Endothelial cell of umbilical vein (primary cell): ENCODE data around the gene CDK6. TPM values are rescaled to one million over a fixed set of nuclear protein-coding genes. Genes with fewer than 3 reads are reported as not detected.

Source experiments
- BruUV-seq: library from RNA; stranded (reverse); fragments of 400-500 nt; replicated peaks from 2 replicates; lab custom pipeline; 2021; lab: Mats Ljungman, UMichigan
- CTCF ChIA-PET: fragments of 300-600, 350-600 bp; sonication (Branson Sonifier 250); formaldehyde crosslinking; loops from one replicate; lab custom pipeline; 2021; ENCODE audit warnings: antibody characterized with exemption, inconsistent platforms; lab: Charles Lee
- POLR2A ChIA-PET: fragments of 300-600, 350-600 bp; sonication (Branson Sonifier 250); formaldehyde crosslinking; loops from one replicate; lab custom pipeline; 2021; ENCODE audit warnings: antibody characterized with exemption, inconsistent platforms; lab: Charles Lee
- DNase-seq: peaks from one replicate; pipeline ENCODE4 v3.0.0-alpha.2; 2011; ENCODE audit warnings: low read depth, low spot score
- FAIRE-seq: peaks from 2 replicates; lab custom pipeline; 2011; peaks lifted over from hg19 to GRCh38; lab: Jason Lieb, UNC
- H2AFZ ChIP-seq: 2 replicates; pipeline ENCODE4 v1.6.0; 2012; ENCODE audit warnings: low read depth, low read length, control low read depth, inconsistent platforms
- H3K27ac ChIP-seq: 2 replicates; pipeline ENCODE4 v1.5.1; 2011; ENCODE audit warnings: low read depth, mild to moderate bottlenecking, control low read depth, low read length, moderate library complexity; ENCODE audit not compliant: insufficient read depth
- H3K27me3 ChIP-seq, 2 experiments: 2 replicates each; pipeline versions ENCODE4 v1.6.0 to v1.6.1; 2011; ENCODE audit warnings: low read length in 2 of 2, mixed read lengths in 1 of 2; ENCODE audit not compliant: control insufficient read depth in 2 of 2, insufficient read depth in 2 of 2
- H3K36me3 ChIP-seq, 2 experiments: 2 replicates in 1 of 2; 3 replicates in 1 of 2; pipeline ENCODE4 v1.5.1; 2011; ENCODE audit warnings: low read length in 2 of 2, mild to moderate bottlenecking in 1 of 2, moderate library complexity in 1 of 2; ENCODE audit not compliant: control insufficient read depth in 2 of 2, insufficient read depth in 2 of 2; ENCODE audit errors: extremely low read depth in 1 of 2
- H3K4me1 ChIP-seq: 3 replicates; pipeline ENCODE4 v1.5.1; 2011; ENCODE audit warnings: mild to moderate bottlenecking, low read length; ENCODE audit not compliant: control insufficient read depth, insufficient read depth; ENCODE audit errors: extremely low read depth
- H3K4me2 ChIP-seq: 2 replicates; pipeline ENCODE4 v1.6.1; 2011; ENCODE audit warnings: low read length, control low read depth, mixed read lengths; ENCODE audit not compliant: insufficient read depth
- H3K4me3 ChIP-seq, 3 experiments: fragments of 200-600 bp in 1 of 3; sonication (generic), shearing (Covaris generic) in 1 of 3; replicated peaks in 1 of 3; 2 replicates each; pipeline ENCODE4 v1.5.1; 2011 to 2016; ENCODE audit warnings: control low read depth in 3 of 3, low read length in 3 of 3, mild to moderate bottlenecking in 2 of 3, inconsistent platforms in 1 of 3, low read depth in 1 of 3, moderate library complexity in 1 of 3; ENCODE audit not compliant: insufficient read depth in 1 of 3
- H3K79me2 ChIP-seq: 2 replicates; pipeline ENCODE4 v1.6.0; 2012; ENCODE audit warnings: low read length, inconsistent platforms; ENCODE audit not compliant: control insufficient read depth, insufficient read depth
- H3K9ac ChIP-seq: replicated peaks from 2 replicates; pipeline ENCODE3; 2011; ENCODE audit warnings: low read length, control low read depth; ENCODE audit not compliant: insufficient read depth; ENCODE audit errors: extremely low read depth
- H3K9me1 ChIP-seq: replicated peaks from 3 replicates; pipeline ENCODE4 v1.6.0; 2011; ENCODE audit warnings: mild to moderate bottlenecking, low read length; ENCODE audit not compliant: control insufficient read depth, insufficient read depth; ENCODE audit errors: extremely low read depth
- H3K9me3 ChIP-seq: replicated peaks from 2 replicates; pipeline ENCODE4 v1.5.1; 2012; ENCODE audit warnings: low read length, inconsistent platforms; ENCODE audit not compliant: control insufficient read depth, insufficient read depth
- H4K20me1 ChIP-seq: replicated peaks from 2 replicates; pipeline ENCODE3; 2011; ENCODE audit warnings: mild to moderate bottlenecking, low read length; ENCODE audit not compliant: control insufficient read depth, insufficient read depth; ENCODE audit errors: extremely low read depth
- CTCF ChIP-seq, 2 donors: IDR thresholded peaks; 1 replicate in 1 of 2; 2 replicates in 1 of 2; pipeline ENCODE4 v1.5.1; 2011; ENCODE audit warnings: low read length in 2 of 2, mild to moderate bottlenecking in 2 of 2, moderate library complexity in 2 of 2, control low read depth in 1 of 2, inconsistent platforms in 1 of 2, low read depth in 1 of 2; ENCODE audit not compliant: insufficient read depth in 1 of 2; ENCODE audit errors: extremely low read depth in 1 of 2
- FOS ChIP-seq: IDR thresholded peaks from 2 replicates; pipeline ENCODE4 v1.6.1; 2011; ENCODE audit warnings: mild to moderate bottlenecking, low read length, moderate library complexity, borderline replicate concordance; ENCODE audit not compliant: insufficient read depth
- JUN ChIP-seq: IDR thresholded peaks from 2 replicates; pipeline ENCODE4 v1.6.1; 2011; ENCODE audit warnings: borderline replicate concordance, low read depth; ENCODE audit not compliant: insufficient read length, insufficient read depth
- MAX ChIP-seq: IDR thresholded peaks from 2 replicates; pipeline ENCODE4 v1.6.1; 2011; ENCODE audit not compliant: insufficient read depth, insufficient read length
- MYC ChIP-seq: IDR thresholded peaks from one replicate; pipeline ENCODE4 v1.6.1; 2011; ENCODE audit warnings: mild to moderate bottlenecking, low read depth, low read length
- POLR2A ChIP-seq: IDR thresholded peaks from 2 replicates; pipeline ENCODE4 v1.6.1; 2012; ENCODE audit warnings: low read depth, mild to moderate bottlenecking, control low read depth, low read length
- POLR2AphosphoS5 ChIP-seq: IDR thresholded peaks from 2 replicates; pipeline ENCODE4 v1.6.1; 2012; ENCODE audit warnings: low read depth, mild to moderate bottlenecking, control low read depth, low read length, moderate library complexity; ENCODE audit not compliant: insufficient read depth
- dilution Hi-C: fragments of 300-500 bp; cut with MboI; formaldehyde crosslinking; loops from one replicate; pipeline ENCODE4 v1.15.0; 2019; ENCODE audit warnings: low sequenced_read_pairs; ENCODE audit not compliant: extremely low pct_ligation_motif_present
- intact Hi-C: fragments of 100-400 bp; cut with micrococcal nuclease; formaldehyde crosslinking; loops from one replicate; pipeline ENCODE4 v1.10.0; 2022
- polyA plus RNA-seq, 4 experiments: library from polyadenylated mRNA; depleted of rRNA in 3 of 4; stranded (reverse) in 3 of 4; unstranded in 1 of 4; fragments of >200 nt; gene quantifications; 2 replicates each; pipeline versions ENCODE4 v1.2.1 to v1.2.3, GENCODE V29; 2011 to 2012; ENCODE audit warnings: missing spikeins in 1 of 4
- total RNA-seq: library from RNA; stranded (reverse); gene quantifications from 2 replicates; pipeline ENCODE4 v1.2.3, GENCODE V29; 2021

The CDK6 gene
- total and polyA plus RNA-seq, 2 donors (not counting 3 experiments of a cell fraction or from before 2014, with no cell fraction given): 6.0 to 28.2 TPM

- FAIRE-seq: peak; percentile 82
- Histone ChIP-seq H3K9me3 (no peaks in the 10 kb centered on the region), H3K4me2 (peak overlapping the region; percentile 86), H3K79me2 (no peaks in the 10 kb centered on the region), H3K27me3 (no peaks in the 10 kb centered on the region), H4K20me1 (no peaks in the 10 kb centered on the region), H3K27ac (peak overlapping the region; percentile 95), H3K9ac (peak overlapping the region; percentile 84), H3K9me1 (no peaks in the 10 kb centered on the region), H3K4me3 (peak overlapping the region; percentile 28 to 72 (median 36)), H3K36me3 (no peaks in the 10 kb centered on the region), H3K4me1 (peaks cover 28% of the 10 kb centered on the region), H2AFZ (peak overlapping the region; percentile 29)
- dilution Hi-C loops: no loop called here
- DNase-seq: peak; percentile 97
- intact Hi-C loops: loop anchor here (1.0 kb wide), 5 partner anchors 20 to 115 kb away; no protein-coding TSS in a partner anchor
- BruUV-seq: TSS peak; percentile 95
- peak; percentile 48 for TF ChIP-seq JUN
- no peak for TF ChIP-seq MYC
- peak; percentile 2 for TF ChIP-seq MAX
- TF ChIP-seq POLR2A: peak; percentile 59
- POLR2A ChIA-PET: no interaction called here
- CTCF ChIA-PET: interaction anchor here (0.9 to 1.6 kb wide), 9 partner anchors 14 to 118 kb away, joined by 3 to 14 read pairs (median 4); partner anchors contain the start of gene CDK6
Observed at GRCh38 chr7:92717993-92718716, 118.2 kb downstream of the CDK6 start.

GRCh38 chr7:92717623-92717992, 118.8 kb downstream of the CDK6 start:
- POLR2A ChIA-PET: no interaction called here
- H3K9ac ChIP-seq: peak overlapping the region; percentile 84

More at GRCh38 chr7:92717623-92717992, 118.8 kb downstream of the CDK6 start:
- BruUV-seq: no TSS peak
- no peaks in the 10 kb centered on the region for H3K9me3 ChIP-seq
- TF ChIP-seq CTCF (IDR thresholded peaks at IDR 0.05; ENCODE audit: extremely low read depth in 1 of 2, insufficient read depth in 1 of 2, low read depth in 1 of 2, low read length in 2 of 2) (no peak), FOS (no peak), MYC (no peak), POLR2AphosphoS5 (no peak), MAX (no peak), JUN (no peak)
- no peak for DNase-seq
- CTCF ChIA-PET: interaction anchor here (0.9 to 1.6 kb wide), 8 partner anchors 13 to 119 kb away, joined by 3 to 14 read pairs (median 4); partner anchors contain the start of gene CDK6
- peak overlapping the region; percentile 28 to 72 (median 36) for H3K4me3 ChIP-seq
- H3K27me3 ChIP-seq: no peaks in the 10 kb centered on the region
- H3K9me1 ChIP-seq: no peaks in the 10 kb centered on the region
- peaks cover 22% of the 10 kb centered on the region for H3K4me1 ChIP-seq
- intact Hi-C loops: no loop called here
- peak overlapping the region; percentile 86 for H3K4me2 ChIP-seq
- H3K36me3 ChIP-seq: no peaks in the 10 kb centered on the region
- no peak for FAIRE-seq
- H4K20me1 ChIP-seq: no peaks in the 10 kb centered on the region
- peak overlapping the region; percentile 95 for H3K27ac ChIP-seq
- H3K79me2 ChIP-seq: no peaks in the 10 kb centered on the region
- peak overlapping the region; percentile 29 for H2AFZ ChIP-seq
- dilution Hi-C loops: no loop called here
